NCI-H1417 treated with DMSO at 0.1 percent for 48 hours (cell line): ENCODE data around the gene SARDH.

Experiments used
- DNase-seq: peaks from one replicate; lab custom pipeline; 2025; lab: John Stamatoyannopoulos, UW

SARDH gene

DNA sequence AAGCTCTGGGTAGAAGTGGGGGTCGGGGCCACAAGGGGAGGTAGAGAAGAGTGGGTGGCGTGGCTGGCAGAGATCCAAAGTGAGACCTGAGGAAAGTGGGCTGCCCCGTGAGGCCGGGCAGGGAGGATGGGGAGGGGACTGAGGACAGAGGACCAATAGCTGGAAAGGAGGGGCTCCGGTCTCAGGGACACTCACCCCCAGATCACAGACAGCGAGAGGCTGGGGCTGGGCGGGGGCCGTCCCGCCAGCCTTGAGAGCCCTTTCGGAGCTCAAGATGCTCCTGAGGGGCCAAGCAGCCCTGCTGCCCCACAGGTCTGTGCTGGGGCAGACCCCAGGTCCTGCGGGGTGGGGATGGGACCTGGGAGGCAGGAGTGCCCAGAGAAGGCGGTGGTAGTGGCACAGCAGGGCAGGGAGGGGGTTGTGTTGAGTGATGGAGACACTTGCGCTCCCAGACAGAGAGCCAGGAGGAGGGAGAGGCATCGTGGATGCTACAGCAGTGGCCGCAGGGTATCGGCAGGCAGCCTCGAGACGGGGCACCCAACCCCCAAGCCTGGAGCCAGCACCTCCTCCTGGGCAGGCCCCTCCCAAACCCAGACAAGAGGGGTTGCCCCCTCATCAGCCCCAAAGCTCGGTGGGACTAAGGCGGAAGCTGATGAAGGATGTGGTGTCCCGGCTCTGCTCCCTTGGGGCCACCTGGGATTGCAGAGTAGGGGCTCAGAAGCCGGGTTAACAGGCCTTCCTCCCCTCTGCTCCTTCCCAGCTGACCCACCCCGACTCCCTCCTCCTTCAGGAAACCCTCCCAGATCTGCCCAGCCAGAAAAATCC is 3.4 kb downstream of the SARDH start:
- DNase-seq: no peak

DNA sequence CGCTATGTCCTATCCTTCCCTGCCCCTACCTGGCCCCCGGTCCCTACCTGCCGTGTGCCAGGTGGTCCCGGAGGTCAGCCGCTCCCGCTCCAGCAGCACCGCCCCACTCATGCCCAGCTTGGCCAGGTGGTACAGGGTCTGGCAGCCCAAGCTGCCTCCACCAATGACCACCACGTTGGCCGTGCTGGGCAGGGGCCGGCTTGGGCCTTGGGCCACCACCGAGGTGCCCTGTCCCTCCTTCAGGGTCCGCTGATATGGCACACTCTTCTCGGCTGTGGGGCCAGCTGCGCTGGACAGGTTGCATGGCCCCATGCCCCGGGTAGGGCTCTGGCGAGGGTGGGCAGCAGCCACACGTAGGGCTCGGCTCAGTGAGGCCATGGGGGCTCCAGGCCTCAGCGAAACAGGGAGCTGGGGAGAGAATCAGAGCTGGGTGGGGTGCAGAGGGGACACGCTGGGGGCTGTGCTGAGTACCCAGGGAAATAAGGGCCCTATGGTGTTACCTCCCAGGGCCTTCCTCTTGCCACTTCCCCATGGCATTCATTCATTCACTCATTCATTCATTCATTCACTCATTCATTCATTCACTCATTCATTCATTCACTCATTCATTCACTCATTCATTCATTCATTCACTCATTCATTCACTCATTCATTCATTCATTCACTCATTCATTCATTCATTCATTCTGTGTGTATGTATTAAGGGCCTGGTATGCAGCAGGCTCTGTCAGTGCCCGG is 4.2 kb downstream of the SARDH start:
- no peak for DNase-seq

DNA sequence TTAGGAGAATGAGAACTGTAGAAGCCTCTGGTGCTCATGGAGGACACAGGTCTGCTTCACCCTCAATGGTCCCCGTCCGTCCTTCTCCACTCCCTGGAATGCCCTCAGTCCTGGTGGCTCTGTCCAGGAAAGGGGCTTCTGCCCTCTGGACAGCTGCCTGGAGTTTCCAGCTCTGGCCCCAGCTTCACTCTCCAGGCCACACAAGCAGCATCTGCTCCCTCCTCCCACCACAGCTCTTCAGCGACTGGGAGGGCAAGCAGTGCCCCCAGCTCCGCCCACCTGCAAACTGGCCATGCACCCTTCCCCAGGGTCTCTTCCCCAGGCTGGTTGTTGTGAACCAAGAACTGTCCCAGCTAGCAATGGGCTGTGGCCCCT is 4.7 kb downstream of the SARDH start:
- DNase-seq: no peak

DNA sequence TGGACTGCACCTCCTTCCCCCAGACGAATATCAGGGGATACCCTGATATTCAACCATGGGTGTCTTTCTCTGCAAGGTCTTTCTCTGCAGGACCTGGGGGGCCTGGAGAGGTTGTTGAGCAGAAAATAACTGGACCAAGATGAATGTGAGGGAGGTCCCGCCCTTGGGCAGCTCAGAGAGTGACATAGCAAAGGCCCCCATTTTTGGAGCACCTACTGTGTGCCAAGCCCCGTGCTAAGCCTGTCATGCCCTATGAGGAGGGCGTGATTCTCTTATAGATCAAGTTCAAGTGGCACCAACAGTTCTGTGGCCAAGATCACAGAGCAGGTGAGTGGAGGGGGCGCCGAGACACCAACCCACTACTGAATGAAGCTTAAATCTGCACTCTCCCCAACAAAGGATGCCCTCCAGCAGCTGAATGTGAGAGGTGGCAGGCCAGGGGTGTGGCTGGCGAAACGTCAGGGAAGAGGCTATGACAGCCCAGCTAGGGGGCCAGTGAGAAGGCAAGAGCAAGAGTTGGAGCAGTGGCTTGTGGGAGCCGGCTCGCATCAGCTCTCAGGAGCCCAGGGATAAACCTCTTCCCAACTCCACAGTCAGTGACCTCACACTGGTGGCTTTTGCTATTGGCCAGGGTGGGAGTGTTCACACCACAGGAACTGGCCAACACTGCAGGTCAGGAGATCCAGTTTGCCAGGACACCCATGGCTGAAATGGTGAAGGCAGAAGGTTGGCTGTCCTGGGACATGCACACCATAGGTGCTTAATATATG is 5.3 kb downstream of the SARDH start:
- DNase-seq: no peak

DNA sequence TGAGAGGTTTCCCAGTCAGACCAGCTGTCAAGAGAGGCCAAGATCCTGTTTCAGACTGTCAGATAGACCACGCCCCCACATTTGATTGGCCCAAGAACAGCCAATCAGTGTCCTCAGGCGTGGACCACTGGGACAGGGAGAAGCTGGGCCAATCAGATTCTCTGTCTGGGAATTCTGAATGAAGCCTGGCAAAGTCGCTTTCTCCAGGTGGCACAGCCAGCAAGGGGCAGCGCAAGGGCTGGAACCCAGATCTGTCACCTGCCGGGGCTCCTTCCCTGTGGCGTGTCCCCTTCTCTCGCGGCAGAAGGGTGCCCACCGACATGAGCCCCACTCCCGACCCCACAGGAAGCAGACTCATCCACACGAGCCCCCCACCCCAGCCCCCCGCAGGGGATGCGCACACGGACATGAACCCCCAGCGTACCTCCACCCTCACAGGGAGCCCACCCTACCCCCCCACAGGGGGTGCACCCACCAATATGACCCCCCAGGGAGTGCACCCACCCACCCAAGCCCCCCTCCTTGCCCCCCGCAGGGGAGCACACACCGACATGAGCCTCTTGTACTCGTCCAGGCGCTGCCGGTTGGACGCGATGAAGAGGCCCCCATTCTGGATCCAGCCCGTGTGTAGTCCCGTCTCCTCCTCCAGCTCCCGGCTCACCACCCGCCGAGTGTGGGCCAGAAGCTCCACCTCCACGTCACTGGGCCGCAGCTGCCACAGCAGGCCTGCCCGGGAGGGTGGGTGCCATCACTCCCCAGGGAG is 6.1 kb downstream of the SARDH start:
- no peak for DNase-seq

DNA sequence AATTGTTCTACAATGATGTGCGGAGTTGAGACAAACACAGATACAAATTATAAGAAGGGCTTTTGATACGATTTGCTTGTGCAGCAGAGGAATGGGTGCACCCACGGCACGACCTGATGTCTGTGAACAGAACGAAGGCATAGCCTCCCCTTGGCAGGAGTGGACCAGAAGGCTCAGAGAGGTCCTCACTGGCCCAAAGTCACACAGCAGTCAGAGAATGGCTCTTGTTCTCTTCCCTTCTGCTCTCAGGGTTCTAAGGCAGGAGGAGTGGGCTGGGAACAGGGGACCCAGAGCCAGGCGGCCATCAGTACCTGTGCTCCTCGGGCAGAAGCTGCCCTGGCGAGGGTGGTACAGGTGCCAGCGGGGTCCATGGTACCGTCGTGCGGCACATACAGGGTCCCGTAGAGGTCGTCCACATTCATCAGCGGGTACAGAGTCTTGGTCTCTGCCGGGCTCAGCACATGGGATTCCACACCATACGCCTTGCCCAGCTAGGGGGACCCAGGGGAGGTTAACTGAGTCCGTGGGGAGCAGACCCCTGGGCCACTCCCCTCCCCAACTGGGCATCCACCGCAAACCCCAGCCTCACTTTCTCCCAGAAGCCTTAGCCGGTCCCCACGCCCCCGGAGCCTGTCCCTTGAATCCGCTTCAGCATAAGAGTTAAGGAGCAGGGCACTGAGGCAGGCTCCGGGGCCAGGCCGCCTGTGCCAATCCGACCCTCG is 7.0 kb downstream of the SARDH start:
- DNase-seq: no peak

DNA sequence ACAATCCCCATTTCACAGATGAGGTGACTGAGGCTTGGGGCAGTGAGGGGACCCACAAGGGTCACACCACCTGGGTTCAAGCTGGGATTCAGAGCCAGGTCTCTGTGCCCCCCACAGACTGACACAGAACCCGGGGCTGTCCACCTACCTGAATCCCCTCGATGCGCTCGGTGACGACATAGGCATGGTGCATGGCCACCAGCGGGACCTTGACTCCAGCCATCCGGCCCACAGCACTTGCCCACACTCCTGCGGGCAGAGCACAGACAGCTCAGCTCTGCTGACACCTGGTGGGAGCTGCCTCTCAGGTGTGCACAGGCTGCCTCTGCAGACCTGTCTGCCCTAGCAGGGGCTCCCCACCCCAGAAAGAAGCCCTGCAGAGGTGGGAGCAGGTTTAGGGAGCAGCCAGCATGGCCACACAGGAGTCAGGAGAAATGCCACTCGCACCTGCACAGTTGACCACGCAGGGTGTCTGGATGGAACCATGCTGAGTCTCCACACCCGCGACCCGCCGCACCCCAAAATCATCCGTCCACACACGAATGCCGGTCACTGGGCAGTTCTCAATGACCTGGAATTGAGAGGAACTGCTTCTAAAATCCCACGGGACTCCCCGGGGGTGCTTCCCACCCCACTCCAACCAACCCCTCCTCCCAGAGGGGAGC is 8.4 kb downstream of the SARDH start:
- no peak for DNase-seq

DNA sequence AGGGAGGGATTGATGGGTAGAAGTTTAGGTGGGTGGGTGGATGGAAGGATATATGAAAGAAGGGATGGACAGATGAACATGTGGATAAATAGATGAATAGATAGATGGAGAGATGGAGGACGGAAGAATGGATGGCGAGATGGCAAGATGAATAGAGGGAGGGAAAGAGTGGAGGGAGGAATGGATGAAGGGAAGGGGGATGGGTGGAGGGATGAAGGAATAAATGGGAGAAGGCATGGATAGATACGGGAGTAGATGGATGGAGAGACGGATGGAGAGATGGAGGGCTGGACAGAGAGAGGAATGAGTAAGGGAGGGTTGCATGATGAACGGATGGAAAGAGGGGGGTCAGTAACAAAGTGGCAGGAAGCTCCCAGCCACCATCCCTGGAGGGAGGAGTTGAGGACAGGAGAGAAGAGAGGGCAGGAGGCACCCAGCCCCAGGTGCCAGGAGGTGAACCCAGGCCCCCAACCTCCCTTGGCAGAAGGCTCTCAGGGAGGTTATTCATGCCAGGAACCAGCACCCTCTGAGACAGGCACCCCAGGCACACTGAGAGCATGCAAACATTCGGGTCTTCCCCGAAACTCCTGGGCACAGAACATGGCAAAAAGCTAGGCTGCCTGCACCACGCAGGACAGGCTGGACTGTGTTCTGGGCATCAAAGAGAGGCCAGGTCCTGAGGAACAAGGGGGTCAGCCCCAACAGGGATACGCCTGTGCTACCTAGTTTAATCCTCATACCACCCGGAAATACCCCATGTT is 9.1 kb downstream of the SARDH start:
- no peak for DNase-seq

DNA sequence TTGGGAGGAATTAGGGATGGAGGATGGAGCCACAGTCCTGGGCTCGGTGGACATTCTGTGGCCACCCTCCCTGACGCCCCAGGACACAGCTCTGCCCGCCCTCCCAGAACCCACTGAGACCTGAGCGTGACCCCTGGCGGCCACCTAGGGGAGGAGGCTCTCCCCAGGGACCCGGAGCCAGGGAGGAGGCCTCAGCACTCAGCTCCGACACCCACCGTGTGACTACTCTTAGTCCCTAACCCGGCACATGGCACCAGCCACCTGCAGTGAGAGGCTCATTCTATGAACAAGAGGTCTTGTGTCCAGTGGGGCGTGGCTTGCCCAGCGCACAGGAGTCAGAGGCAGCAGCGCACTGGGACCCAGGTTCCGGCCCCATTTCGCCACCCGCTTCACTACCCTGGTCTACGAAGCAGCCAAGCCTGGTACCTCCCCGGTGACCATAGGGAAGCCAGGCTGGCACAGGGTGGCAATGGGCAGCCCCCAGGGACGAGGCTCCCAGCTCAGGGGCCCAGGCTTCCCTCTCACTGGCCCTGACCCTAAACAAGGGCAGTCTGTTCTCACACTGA is 10.2 kb downstream of the SARDH start:
- no peak for DNase-seq

DNA sequence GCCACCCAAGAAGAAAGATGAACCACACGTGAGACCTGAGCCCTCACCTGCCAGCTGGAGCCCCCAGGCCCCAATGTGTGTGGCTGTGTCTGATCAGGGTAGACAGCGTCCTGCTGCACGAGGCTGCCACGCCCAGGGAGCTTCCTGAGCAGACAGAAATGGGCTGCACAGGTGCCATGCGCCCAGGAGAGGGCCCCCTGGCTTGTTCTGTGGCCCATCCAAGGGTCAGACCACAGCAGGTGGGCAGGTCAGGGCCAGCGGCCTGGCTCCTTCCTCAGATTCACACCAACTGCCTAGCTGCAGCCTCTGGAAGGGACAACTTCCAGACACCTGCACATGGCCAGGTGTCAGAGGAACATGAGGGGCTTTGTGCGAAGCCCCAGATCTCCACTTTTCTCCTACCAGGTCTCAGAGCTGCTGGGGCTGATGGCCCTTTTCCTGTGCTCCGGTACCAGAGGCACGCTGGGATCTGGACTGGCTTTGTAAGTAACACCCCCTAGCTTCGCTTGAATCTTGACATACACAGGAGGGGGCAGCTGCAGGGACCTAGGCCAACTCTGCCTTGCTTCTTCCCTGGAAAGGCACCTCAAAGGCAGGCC is 10.8 kb downstream of the SARDH start:
- DNase-seq: no peak

DNA sequence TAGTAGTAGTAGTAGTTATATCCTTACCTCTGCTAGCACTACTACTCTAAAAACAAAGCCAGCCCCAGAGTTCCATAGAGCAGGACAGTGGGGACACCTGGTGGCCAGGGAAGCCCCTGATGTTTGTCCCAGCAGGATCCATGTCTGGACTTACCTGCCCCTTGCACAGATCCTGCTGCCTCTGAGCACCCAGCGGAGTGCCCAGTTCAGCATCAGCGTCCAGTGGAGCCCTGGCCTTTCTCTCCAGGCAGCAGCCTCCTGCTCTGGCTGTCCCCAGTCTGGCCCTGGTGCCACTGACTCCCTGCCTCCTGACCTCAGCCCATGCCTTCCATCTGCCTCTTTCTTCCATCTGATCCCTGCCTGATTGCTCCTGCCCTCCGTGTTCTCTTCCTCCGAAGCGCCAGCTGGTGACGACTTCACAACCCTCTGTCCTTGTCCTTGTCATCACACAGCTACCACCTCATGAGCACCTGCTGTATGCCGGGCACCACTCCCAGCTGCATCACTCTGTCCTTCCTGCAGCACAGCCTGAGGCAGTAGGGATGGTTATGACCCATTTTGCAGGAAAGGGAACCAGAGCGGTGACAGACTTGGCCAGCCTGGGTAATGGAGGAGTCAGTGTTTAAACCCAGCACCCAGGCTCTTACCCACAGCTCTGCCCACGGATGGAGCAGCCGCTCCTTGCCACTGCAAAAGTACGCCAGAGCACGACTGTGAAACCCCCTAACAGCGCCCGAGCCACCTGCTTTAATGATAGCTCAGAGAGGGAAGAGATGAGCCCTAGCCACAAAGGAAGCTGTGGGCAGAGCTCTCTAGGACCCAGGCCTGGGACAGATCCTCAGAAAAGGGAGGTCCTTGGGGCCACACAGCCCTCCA is 11.5 kb downstream of the SARDH start:
- peak; percentile 18 for DNase-seq

DNA sequence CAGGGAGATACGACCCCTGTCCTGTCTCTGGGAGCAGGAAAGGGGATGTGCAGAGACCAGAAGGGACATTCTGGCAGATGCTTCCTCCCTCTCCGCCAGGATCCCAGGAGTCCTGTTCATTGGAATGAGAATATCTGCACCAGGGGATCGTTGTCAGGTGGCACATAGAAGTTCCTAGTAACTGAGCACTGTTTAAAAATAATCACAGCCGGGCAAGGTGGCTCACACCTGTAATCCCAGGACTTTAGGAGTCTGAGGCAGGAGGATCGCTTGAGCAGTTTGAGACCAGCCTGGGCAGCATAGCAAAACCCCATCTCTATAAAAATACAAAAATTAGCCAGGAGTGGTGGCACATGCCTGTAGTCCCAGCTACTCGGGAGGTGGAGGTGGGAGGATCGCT is 12.3 kb downstream of the SARDH start:
- DNase-seq: no peak

DNA sequence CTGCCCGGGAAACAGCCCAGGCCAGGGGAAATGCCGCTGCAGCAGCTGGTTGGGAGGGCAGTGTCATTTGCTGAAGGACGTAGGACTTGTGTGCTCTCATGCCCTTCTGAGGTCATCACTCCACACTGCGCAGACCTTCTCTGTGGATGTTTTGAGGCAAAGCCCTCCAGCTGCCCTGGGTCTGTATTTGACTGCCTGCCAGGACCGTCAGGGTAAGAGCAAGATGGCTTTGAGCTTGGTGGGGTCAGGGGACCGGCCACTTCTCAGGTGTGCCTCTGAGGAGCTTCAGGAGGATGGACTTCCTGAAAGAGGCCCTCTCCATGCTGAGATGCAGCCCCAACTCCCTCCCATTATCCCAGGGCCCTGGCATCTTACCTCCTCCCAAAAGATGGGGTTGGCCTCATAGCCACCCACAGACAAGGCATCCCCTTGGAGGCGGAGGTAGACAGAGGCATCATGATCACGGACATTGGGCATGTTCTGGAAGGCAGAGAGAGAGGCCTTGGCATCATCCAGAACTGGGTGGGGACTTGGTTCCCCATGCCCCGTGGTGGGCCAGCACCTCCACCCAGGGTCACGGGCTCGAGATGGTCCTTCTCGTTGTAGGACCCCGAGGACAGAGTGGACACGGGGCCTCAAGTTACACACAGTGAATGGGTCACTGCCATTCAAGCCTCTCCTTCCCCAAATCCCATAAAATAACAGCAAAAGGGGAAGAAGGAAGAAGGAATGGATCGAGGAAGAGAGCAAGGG is 19.4 kb downstream of the SARDH start:
- no peak for DNase-seq

DNA sequence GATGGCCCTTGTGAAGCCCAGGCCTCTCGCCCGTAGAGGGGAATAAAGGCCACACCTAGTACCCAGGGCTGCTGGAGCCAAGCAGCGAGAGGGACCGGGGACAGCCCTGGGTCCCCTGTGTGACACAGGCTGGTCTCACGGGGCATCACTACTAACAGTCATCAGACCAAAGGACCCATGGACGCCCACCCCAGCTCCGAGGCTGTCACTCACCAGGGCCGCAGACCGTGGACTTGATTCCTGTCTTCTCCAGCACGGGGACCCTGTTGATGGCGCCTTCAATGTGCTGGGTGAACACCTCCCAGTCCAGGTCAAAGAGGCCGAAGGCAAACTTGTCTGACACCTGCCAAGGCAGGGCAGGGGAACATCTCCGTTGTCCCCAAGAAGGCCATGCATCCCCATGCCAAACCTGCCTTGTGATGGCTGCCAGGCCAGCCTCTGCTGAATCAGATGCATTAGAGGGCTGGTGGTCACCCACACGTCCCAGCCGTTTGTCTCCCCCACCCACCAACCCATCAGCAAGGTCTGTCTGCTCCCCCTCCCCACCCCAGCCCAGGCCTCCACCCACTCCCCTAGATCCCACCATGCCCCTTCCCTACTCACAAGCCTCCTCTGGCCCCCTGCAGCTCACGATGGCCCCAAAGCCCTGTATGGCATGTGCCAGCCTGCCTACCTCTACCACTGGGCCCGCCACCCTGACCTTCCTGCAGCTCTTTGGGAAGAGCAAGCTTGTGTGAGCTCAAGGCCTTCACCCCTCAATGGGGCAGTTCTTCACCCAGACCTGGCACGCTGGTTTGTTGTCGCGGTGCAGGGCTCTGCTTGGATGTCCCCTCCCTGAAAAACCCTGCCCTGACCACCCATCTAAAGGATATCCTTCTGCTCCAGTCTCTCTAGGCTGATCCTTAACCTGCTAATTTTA is 20.8 kb downstream of the SARDH start:
- no peak for DNase-seq

DNA sequence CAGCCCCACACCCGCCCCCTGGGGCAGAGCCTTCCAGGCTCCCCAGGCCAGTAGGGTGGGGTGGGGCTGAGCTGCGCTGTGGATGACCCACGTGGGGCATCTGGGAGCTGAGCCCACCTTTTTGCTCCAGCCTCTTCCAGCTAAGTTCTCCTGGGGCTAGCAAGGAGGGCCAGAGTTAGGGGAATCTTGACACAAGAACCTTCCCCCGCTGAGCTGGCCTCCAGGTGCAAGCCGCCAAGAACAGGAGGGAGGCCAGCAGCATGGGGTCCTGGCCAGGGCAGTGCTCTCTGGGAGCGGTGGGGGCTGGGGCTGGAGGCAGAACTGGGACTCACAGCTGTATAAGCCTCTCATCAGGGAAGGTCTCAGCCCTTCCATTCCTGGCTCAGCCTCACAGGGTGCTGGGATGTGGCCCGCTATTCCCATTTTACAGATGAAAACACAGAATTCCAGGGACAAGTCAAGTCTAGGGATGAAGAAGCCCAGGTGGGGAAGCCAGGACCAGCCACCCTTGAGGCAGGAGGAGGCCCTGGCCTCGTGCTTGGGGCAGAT is 21.5 kb downstream of the SARDH start:
- no peak for DNase-seq

DNA sequence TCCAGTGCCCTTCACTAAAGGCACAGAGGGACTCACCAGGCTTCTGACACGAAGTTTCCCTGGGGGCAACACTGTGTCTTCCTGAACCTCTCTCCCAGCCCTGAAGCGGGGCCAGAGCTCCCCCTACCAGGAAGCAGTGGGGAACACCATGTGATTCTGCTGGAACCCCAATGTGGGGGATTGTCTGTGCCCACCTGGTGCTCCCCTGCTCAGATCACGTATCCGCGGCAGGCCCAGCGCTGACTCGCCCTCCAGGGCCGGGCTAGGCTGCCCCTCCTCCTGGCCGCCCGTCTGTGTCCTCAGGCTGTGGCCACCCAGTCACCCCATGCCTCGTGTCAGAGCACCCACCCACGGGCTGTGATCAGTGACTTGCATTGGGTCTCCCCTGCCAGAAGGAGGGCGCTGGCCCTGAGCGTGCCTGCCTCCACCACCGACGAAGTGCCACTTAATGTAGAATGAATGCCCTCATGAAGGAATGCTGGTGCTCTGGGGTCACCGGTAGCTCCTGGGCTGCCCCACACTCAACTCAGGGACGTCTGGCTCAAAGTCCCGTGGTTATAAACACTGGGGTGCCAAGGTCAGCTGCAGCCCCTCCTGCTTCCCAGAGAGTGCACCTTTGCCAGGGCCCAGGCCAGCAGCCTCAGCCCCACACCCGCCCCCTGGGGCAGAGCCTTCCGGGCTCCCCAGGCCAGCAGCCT is 22.1 kb downstream of the SARDH start:
- DNase-seq: no peak
